Osteocyte (in vitro differentiated cells): ENCODE data around the gene SLC25A22. TPM values are rescaled to one million over a fixed set of nuclear protein-coding genes. Genes with fewer than 3 reads are reported as not detected.

Source experiments
- DNase-seq: peaks from one replicate; pipeline ENCODE4 v3.0.0; 2021; ENCODE audit warnings: mixed read lengths; ENCODE audit not compliant: unreplicated experiment; ENCODE audit errors: extremely low spot score
- H3K27ac Mint-ChIP-seq: one replicate; pipeline ENCODE4 v1.8.0; 2021; ENCODE audit warnings: mild to moderate bottlenecking, mixed read lengths; ENCODE audit not compliant: unreplicated experiment
- H3K27me3 Mint-ChIP-seq: one replicate; pipeline ENCODE4 v1.8.0; 2021; ENCODE audit warnings: mixed read lengths; ENCODE audit not compliant: unreplicated experiment
- H3K36me3 Mint-ChIP-seq: one replicate; pipeline ENCODE4 v1.8.0; 2021; ENCODE audit warnings: mixed read lengths; ENCODE audit not compliant: unreplicated experiment
- H3K4me1 Mint-ChIP-seq: one replicate; pipeline ENCODE4 v1.8.0; 2021; ENCODE audit warnings: mixed read lengths; ENCODE audit not compliant: unreplicated experiment
- H3K4me3 Mint-ChIP-seq: one replicate; pipeline ENCODE4 v1.8.0; 2021; ENCODE audit warnings: mild to moderate bottlenecking, moderate library complexity, mixed read lengths; ENCODE audit not compliant: unreplicated experiment
- H3K9me3 Mint-ChIP-seq: one replicate; pipeline ENCODE4 v1.8.0; 2021; ENCODE audit warnings: mixed read lengths; ENCODE audit not compliant: unreplicated experiment
- CTCF ChIP-seq: fragments of 200-600 bp; sonication (generic); IDR thresholded peaks from 2 replicates; pipeline ENCODE4 v1.5.0; 2021; ENCODE audit warnings: antibody characterized with exemption, mild to moderate bottlenecking, moderate library complexity
- total RNA-seq: library from RNA; stranded (reverse); gene quantifications from 2 replicates; pipeline ENCODE4 v1.2.1, GENCODE V29; 2021

The SLC25A22 gene
- total RNA-seq, 1 donor from 2014 or later: 19.7 TPM

- Mint-ChIP-seq H3K27me3 (no peaks in the 10 kb centered on the region), H3K9me3 (no peaks in the 10 kb centered on the region), H3K27ac (peak overlapping the region; percentile 31)
These were observed 29.2 kb upstream of the SLC25A22 start for GRCh38 chr11:827146-827896.

GRCh38 chr11:826836-827145 is 28.7 kb upstream of the SLC25A22 start:
- Mint-ChIP-seq H3K27me3 (no peaks in the 10 kb centered on the region), H3K4me1 (peaks cover 48% of the 10 kb centered on the region), H3K4me3 (peak overlapping the region; percentile 40), H3K27ac (no peak overlapping the region), H3K36me3 (peaks cover 10% of the 10 kb centered on the region), H3K9me3 (no peaks in the 10 kb centered on the region)
- TF ChIP-seq CTCF: no peak
- DNase-seq: no peak

More at GRCh38 chr11:827146-827896, 29.2 kb upstream of the SLC25A22 start:
- peak overlapping the region; percentile 40 for H3K4me3 Mint-ChIP-seq
- H3K36me3 Mint-ChIP-seq: peaks cover 10% of the 10 kb centered on the region
- no peak for TF ChIP-seq CTCF
- DNase-seq: no peak
- peaks cover 49% of the 10 kb centered on the region for H3K4me1 Mint-ChIP-seq

- Mint-ChIP-seq H3K4me1 (peaks cover 47% of the 10 kb centered on the region), H3K27ac (no peak overlapping the region), H3K4me3 (peak overlapping the region; percentile 40), H3K27me3 (no peaks in the 10 kb centered on the region), H3K36me3 (peaks cover 10% of the 10 kb centered on the region), H3K9me3 (no peaks in the 10 kb centered on the region)
- no peak for TF ChIP-seq CTCF
- DNase-seq: no peak
These were observed 28.1 kb upstream of the SLC25A22 start for GRCh38 chr11:826227-826621.

GRCh38 chr11:825366-826226 is 27.5 kb upstream of the SLC25A22 start:
- peaks cover 50% of the 10 kb centered on the region for H3K4me1 Mint-ChIP-seq
- H3K9me3 Mint-ChIP-seq: no peaks in the 10 kb centered on the region
- H3K27me3 Mint-ChIP-seq: no peaks in the 10 kb centered on the region
- DNase-seq: no peak
- H3K4me3 Mint-ChIP-seq: no peak overlapping the region
- TF ChIP-seq CTCF: no peak
- H3K27ac Mint-ChIP-seq: no peak overlapping the region
- H3K36me3 Mint-ChIP-seq: peaks cover 10% of the 10 kb centered on the region

GRCh38 chr11:824942-825341 is 26.9 kb upstream of the SLC25A22 start:
- Mint-ChIP-seq H3K27me3 (no peaks in the 10 kb centered on the region), H3K36me3 (peaks cover 10% of the 10 kb centered on the region), H3K4me3 (no peak overlapping the region), H3K4me1 (peaks cover 51% of the 10 kb centered on the region), H3K9me3 (no peaks in the 10 kb centered on the region), H3K27ac (no peak overlapping the region)
- no peak for TF ChIP-seq CTCF
- DNase-seq: no peak
